Mesothelial cell of epicardium (in vitro differentiated cells): ENCODE results near the gene TMEM119. TPM values are rescaled to one million over a fixed set of nuclear protein-coding genes. Genes with fewer than 3 reads are reported as not detected.

Source experiments
- DNase-seq, 2 experiments: peaks; one replicate each; pipeline ENCODE4 v3.0.0; 2021; ENCODE audit warnings: low spot score in 2 of 2; ENCODE audit not compliant: unreplicated experiment in 2 of 2
- H3K27ac Mint-ChIP-seq: 2 replicates; pipeline ENCODE4 v1.8.0; 2021; ENCODE audit warnings: mixed read lengths
- H3K27me3 Mint-ChIP-seq: 2 replicates; pipeline ENCODE4 v1.8.0; 2021; ENCODE audit warnings: low read depth, mixed read lengths
- H3K36me3 Mint-ChIP-seq: 2 replicates; pipeline ENCODE4 v1.8.0; 2021; ENCODE audit warnings: mixed read lengths
- H3K4me1 Mint-ChIP-seq: 2 replicates; pipeline ENCODE4 v1.8.0; 2021; ENCODE audit warnings: mixed read lengths
- H3K4me3 Mint-ChIP-seq: 2 replicates; pipeline ENCODE4 v1.8.0; 2021; ENCODE audit warnings: mild to moderate bottlenecking, moderate library complexity, mixed read lengths
- H3K9me3 Mint-ChIP-seq: 2 replicates; pipeline ENCODE4 v1.8.0; 2021; ENCODE audit warnings: mixed read lengths
- CTCF ChIP-seq: fragments of 200-600 bp; sonication (generic); IDR thresholded peaks from one replicate; pipeline ENCODE4 v1.5.0; 2021; ENCODE audit warnings: antibody characterized with exemption; ENCODE audit not compliant: unreplicated experiment
- total RNA-seq: library from RNA; stranded (reverse); gene quantifications from 3 replicates; pipeline ENCODE4 v1.2.1, GENCODE V29; 2021

TMEM119 gene
- total RNA-seq, 1 donor from 2014 or later: 41.2 TPM

- H3K36me3 Mint-ChIP-seq: peaks cover 14% of the 10 kb centered on the region
- H3K27me3 Mint-ChIP-seq: no peaks in the 10 kb centered on the region
- no peak for DNase-seq
- no peaks in the 10 kb centered on the region for H3K9me3 Mint-ChIP-seq
- H3K27ac Mint-ChIP-seq: no peak overlapping the region
- H3K4me1 Mint-ChIP-seq: peaks cover 22% of the 10 kb centered on the region
- TF ChIP-seq CTCF: no peak
- H3K4me3 Mint-ChIP-seq: no peak overlapping the region
Observed at GRCh38 chr12:108643941-108644810, 46.3 kb upstream of the TMEM119 start.

GRCh38 chr12:108642899-108643654 is 45.2 kb upstream of the TMEM119 start:
- Mint-ChIP-seq H3K4me3 (no peak overlapping the region), H3K4me1 (peaks cover 28% of the 10 kb centered on the region), H3K36me3 (peaks cover 7% of the 10 kb centered on the region), H3K27me3 (no peaks in the 10 kb centered on the region), H3K27ac (no peak overlapping the region), H3K9me3 (no peaks in the 10 kb centered on the region)
- TF ChIP-seq CTCF: no peak
- DNase-seq: no peak

GRCh38 chr12:108642269-108642870 is 44.5 kb upstream of the TMEM119 start:
- Mint-ChIP-seq H3K4me3 (no peak overlapping the region), H3K9me3 (no peaks in the 10 kb centered on the region), H3K27ac (no peak overlapping the region), H3K4me1 (peaks cover 32% of the 10 kb centered on the region), H3K27me3 (no peaks in the 10 kb centered on the region), H3K36me3 (peaks cover 7% of the 10 kb centered on the region)
- no peak for DNase-seq
- no peak for TF ChIP-seq CTCF

- no peak for TF ChIP-seq CTCF
- Mint-ChIP-seq H3K9me3 (no peaks in the 10 kb centered on the region), H3K27ac (peak overlapping the region; percentile 30), H3K36me3 (peaks cover 7% of the 10 kb centered on the region), H3K4me3 (no peak overlapping the region), H3K27me3 (no peaks in the 10 kb centered on the region), H3K4me1 (peaks cover 30% of the 10 kb centered on the region)
- no peak for DNase-seq
Observed at GRCh38 chr12:108641446-108642268, 43.8 kb upstream of the TMEM119 start.

- peaks cover 32% of the 10 kb centered on the region for H3K4me1 Mint-ChIP-seq
- peaks cover 7% of the 10 kb centered on the region for H3K36me3 Mint-ChIP-seq
- H3K9me3 Mint-ChIP-seq: no peaks in the 10 kb centered on the region
- no peak for TF ChIP-seq CTCF
- no peak overlapping the region for H3K4me3 Mint-ChIP-seq
- DNase-seq: no peak
- no peaks in the 10 kb centered on the region for H3K27me3 Mint-ChIP-seq
- no peak overlapping the region for H3K27ac Mint-ChIP-seq
Observed at GRCh38 chr12:108640802-108641445, 43.0 kb upstream of the TMEM119 start.
